ENCODE results near the gene KIF2C.
"Not testable (repeated sequence)": the region's sequence is repeated elsewhere in the genome, so short reads cannot be mapped to it uniquely, and the experiment has no call there.

DNA sequence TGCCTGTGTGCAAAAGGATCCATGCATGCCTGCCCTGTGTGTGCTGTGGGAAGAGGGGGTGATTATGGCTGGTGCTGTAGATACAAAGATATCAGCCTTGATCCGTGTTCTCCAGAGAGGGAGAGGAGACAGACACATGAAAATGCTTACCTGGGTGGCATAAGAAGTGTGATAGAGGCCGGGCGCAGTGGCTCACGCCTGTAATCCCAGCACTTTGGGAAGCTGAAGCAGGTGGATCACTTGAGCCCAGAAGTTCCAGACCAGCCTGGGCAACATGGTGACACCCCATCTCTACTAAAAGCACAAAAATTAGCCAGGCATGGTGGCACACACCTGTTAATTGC is 71.1 kb downstream of the KIF2C start:
- not testable (repeated sequence) for TF ChIP-seq POLR2A, POLR2AphosphoS5, SPI1 (IDR thresholded peaks at IDR 0.05; ENCODE audit: low read depth, low read length)
